Cerebellar nuclear complex (tissue), 1 donor: ENCODE data around the gene GALNT8.
"Not testable (repeated sequence)": the region's sequence is repeated elsewhere in the genome, so short reads cannot be mapped to it uniquely, and the experiment has no call there.

Source experiments
- DNase-seq, 2 experiments: peaks; one replicate each; lab custom pipeline; 2025; lab: John Stamatoyannopoulos, UW

Gene GALNT8

DNA sequence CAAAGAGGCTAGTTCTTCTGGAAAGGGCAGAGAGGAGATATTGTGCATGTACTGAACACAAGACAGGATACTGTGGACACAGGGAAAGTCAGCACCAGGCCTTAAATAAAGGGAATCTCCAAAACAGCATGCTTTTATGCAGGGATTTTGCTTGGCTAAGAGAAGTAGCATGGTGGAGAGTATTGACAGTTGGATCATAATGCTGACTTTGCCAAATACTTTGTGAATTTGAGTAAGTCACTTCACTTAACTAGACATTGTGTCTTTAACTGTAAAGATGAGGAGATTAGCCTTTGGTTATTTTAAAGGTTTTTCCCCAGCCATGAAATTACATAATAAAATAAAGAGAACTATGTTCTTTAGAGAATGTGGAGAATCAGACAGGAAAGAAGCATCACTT is 24.5 kb downstream of the GALNT8 start:
- DNase-seq: no peak

DNA sequence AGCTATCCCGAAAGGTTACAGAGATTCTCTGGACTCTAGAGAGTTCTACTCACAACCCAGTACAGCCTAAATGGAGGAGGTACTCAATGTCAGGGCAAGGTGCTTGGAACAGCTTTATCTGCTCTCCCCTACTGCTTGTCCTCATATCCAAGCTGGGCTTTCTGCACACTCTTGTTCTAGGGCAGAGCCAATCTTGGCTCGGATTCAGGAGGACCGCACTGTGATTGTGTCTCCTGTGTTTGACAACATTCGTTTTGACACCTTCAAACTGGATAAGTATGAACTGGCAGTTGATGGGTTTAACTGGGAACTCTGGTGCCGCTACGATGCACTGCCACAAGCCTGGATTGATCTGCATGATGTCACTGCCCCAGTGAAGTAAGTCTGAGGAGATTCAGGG is 25.0 kb downstream of the GALNT8 start:
- no peak for DNase-seq

DNA sequence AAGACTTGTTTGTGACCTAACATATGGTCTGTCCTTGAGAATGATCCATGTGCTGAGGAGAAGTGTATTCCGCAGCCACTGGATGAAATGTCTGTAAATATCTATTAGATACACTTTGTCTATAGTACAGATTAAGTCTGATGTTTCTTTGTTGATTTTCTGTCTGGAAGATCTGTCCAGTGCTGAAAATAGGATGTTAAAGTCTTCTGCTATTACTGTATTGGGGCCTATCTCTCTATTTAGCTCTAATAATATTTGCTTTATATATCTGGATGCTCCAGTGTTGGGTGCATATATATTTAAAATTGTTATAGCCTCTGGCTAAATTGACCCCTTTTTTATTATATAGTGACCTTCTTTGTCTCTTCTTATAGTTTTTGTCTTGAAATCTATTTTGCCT is 31.5 kb downstream of the GALNT8 start:
- not testable (repeated sequence) for DNase-seq

DNA sequence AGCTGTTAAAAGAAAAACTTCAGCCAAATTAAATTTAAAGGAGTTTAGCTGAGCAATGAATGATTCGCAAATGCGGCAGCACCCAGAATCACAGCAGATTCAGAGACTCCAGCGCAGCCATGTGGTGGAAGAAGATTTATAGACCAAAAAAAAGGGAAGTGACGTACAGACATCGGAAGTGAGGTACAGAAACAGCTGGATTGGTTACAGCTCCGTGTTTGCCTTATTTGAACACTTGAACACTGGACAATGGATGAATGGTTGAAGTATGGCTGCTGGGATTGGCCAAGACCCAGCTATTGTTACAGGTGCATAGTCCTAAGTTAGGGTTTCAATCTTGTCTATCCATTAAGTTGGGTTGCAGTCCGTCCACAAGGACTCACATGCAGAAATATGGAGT is 42.6 kb downstream of the GALNT8 start:
- DNase-seq: no peak

DNA sequence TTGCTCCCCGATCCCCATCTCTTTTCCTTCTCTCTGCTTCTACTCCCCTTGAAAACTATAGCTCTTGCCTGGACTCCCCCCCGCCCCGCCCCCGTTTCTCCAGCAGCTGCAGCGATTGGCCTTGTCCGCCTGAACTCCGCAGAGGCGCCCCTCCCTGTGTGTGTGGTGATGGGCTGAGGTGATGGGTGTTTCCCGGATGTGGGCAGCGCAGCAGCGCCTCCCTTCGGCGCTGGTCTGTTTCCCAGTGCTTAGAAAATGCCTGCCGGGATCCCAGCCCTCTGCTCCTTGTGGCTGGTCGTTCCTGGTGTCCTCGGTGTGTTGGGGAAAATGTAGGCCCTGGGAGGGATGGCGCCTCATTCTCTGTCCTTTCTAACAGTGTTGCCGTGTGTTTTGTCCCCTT is 43.3 kb downstream of the GALNT8 start:
- no peak for DNase-seq

DNA sequence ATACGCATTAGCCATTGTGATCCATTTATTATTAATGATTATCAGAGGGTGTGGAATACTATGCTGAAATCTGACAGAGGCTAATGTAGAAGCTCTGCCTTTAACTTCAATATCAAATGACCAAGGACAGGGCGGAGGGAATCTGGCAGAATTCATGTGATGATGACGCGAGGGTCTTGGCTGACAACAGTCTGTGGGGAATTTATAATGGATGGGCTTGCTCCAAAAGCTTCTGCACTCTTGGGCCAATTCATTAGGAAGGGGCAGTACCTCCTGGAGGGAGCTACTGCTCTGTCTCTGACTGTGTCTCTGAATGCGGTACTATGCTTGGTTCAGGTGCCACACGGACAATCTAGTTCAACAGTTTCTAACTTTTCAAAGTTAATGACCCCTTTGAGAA is 46.2 kb downstream of the GALNT8 start:
- no peak for DNase-seq

DNA sequence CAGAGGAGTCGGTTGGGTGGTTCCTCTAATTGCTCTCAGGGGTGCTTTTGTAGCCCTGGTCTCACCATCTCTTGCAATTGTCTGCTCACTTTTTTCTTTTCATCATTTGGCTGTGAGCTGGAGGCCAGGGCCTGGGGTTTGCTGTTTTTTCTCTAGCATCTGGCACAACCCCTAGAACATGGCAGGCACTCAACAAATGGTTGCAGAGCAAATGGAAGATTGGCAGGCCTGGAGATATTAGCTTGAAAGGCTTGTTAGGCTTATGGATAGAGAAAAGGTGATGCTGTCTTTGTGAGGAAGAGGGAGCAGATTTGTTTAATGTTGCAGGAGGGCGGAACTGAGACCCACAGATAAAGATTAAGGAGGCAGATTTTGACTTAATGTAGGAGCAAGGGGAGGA is 47.0 kb downstream of the GALNT8 start:
- no peak for DNase-seq

DNA sequence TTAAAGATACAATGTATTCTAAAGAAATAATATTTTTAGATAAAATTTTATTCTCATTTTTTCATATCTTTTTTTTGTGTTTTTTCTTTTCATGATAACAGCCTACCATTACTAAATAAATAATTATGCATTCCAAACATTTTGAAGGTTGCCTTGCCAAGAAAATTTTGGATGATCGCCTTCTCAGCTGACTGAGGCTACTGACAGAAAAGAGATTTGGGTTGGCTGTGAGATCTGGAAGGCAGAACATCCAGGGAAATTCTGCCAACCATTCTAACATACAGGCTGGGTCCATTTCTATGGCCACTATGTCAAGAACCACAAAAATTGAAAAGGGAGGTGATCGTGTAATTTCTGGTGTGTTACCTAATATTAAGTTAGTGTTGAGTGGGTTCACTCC is 48.1 kb downstream of the GALNT8 start:
- DNase-seq: no peak

DNA sequence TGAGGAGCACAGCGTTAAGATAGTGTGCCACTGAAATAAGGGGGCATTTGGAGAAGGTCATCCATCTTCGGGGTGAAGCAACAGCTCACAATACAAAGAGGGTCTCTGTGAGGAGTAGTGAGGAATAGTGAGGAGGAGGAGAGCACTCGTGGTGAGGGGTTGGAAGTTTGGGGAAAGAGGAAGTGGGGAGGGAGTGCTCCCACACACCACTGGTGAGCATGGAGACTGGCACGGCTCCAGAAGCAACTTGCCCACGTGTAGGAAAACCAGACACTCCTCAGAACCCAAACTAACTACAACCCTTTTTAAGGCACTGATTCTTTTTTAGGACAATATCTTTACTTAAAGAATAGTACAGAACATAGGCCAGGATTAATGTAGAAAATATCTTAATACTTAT is 48.9 kb downstream of the GALNT8 start:
- DNase-seq: no peak

DNA sequence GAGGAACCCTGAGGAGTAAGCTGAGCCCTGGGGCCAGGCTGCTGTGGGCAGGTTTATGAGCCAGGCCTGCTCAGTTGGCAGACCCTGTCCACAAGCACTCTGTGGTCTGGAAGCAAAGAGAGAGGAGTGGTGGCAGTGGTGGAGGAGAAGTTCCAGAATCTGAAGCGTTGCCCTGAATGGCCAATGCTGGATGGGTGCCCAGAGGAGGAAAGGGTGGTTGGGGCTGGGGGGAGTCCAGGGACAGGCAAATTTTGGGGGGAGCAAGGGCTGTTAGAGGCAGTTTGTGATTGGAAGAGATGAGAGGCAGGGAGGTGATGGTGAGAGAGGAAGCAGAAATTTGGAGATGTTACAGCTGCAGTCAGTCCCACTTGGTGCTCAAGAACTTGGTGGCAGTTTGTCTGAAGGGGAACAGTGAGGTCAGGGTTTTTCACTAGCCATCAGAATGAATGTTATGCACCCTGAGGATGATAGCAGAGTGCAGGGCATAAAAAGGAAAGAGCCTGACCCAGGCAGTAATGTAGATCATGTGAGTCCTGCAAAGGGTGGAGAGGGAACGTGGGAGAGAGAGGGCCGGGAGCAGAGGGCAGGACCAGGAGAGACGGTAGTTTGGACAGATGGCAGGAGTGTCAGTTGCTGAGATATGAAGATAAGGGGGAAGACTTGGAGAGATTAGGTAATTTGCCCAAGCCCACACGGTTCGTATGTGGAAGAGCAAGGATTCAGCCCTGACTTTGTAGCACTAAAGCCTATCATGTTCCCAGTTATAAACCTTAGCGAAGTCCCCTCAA is 51.2 kb downstream of the GALNT8 start:
- DNase-seq: no peak

DNA sequence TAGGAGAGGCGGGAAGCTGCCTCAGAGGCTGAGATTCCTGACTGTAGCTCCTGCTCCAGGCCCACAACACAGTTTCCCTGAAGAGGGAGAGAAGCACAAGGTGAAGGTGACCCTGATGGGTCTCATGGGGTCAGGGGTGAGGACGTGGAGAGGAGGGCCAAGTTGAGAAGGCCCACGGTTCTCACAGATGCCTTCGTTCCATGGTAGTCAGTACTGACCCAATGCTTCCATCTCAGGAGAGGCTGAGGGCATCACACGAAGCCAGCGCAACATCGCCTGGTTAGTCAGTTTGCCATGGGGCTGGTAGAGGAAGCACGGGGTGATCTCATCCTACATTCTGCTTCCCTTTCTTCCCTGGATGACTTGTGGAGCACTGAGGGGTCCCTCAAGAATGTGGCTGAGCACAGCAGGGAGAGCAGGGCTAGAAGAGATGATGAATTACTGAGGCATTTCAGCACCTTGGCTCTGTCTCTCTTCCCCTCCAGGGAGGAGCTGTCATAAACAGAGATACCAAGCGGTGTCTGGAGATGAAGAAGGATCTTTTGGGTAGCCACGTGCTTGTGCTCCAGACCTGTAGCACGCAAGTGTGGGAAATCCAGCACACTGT is 51.9 kb downstream of the GALNT8 start:
- DNase-seq: no peak

DNA sequence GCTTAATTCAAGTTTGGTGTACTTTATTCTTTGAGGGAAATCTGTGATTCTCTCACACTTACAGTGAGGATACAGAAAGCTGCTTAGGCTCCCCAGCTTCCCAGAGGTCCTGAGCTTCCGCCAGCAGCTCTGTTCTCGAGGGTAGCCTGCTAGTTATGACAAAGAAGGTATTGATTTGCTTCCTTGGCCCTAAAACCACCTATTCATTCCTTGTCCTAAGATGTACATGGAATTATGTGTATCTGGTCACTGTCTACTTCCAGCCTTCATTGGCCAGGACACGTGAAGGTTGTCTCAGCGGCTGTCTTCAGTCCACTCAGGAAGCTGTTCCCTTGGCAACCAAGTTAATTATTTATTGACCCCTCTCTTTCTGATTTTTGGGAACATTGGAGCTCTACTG is 55.7 kb downstream of the GALNT8 start:
- DNase-seq: no peak

DNA sequence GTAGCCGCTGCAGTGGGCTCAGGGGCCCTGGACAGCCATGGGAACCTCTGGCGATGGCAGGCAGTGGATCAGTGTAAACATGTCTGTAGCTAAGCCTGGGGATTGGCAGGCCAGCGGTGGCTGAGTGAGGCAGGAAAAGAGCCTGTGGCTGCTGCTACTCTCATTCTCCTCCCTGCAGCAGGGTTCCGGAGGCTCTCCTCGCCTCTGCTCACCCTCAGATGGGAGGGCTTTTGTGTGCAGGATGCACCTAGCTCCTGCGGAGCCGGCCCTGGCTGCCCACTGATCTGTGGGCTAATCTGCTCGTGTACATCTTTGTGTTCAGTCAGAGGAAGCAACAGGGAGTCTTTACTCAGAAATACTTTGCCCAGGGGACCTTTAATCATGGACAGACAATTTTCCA is 59.5 kb downstream of the GALNT8 start:
- no peak for DNase-seq

DNA sequence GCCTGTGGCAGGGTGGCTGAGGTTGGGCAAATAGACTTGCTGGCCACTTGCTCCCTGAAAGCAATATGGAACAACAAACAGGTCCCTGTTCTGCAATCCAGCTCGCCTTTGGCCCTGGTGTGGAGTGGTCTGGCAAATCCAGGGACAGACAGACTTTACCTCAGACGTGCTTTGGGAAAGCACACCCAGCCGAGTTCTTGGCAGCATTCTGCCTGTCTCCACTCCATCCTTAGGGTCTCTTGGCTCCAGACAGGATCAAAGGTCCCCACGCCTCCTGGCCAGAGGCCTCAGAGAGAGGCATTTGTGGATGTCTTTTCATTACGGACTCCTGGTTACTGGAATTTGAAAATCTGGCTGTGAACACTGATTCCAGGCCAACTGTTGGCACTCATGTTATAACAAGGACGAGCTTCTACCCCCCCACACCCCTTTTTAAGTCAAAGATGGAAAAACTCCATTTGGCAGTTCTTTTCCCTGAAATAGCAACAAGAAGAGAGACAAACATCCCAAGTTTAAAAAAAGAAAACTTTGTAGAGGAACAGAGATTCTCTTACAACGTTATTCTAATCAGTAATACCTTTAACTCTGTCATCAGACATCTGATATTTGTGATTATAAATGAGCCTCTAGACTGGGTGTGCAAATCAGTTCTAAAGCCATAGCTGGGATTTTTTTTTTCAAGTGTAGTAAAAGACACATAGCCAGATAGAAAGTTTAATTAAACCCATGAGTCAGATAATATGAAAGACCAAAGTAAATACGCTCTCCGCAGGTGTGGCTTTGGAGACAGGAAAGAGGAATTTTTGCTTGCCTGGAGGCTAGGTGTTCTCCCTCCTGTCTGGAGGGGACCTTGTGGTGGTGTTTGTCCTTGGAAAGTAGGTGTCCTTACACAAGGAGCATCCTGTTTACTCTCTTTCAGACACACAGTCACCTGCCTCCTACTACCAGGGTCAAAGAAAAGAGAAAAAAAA is 60.7 kb downstream of the GALNT8 start:
- DNase-seq: no peak

DNA sequence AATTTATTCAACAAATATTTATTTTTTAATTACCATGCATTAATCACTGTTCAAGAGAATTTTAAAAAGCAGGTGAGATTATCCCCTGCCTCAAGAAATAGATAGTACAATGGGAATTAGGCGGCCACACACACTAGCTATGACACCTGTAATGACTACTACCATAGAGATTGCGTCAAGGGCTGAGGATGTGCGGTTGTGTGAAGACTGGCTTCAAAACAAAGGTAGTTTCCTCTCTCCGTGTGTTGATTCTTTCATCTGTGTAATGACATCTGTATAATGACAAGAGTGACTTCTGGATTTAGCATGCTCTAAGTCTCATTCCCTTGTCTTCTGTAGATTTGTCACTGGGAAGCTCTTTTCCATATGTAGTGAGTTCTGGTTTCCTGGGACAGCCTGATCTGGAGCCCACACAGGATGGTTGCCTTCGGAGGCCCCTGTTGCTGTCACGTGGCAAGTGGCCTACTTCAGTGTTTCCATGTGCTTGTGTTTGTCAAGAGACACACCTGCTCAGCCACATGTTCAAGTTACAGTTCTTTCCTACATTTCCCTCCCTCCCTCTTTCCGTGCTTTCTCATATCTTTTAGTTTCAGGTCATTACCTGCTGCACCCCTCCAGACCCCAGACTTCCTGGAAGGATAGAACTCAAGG is 64.3 kb downstream of the GALNT8 start:
- no peak for DNase-seq

DNA sequence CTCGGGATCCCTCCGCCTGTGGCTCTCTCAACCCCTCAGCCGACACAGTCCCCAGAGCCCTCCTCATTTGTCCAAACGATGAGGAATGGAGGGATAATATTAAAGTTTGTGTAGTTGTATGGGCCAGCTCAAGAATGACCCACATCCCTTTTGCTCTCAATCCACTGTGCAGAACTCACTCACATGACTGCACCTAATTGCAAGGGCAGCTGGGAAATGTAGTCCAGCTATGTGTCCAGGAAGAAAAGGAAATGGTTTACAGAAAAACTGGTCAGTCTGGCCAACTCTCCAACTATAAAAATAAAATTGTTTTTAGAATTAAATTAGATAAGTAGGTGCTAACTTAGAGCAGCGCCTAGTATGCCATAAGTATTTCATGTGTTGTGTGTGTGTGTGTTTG is 66.6 kb downstream of the GALNT8 start:
- no peak for DNase-seq

DNA sequence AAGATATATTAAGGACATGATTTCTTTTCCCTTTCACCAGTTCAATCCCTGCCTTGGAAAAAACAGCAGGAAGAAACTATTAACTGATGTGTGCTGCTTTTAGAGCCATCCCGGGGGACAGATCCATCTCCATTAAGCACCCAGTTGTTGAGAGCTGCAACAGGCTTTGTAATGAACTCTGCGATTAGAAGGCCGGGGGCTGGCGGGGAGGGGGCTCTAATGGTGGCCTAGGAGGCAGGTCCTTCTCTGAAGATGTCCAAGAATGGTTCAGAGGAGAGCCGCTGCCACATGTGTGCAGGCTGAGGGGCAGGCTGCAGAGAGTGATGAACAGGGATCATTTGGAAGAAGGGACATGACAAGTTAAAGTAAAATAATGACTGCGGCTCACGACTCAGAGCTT is 67.8 kb downstream of the GALNT8 start:
- no peak for DNase-seq

DNA sequence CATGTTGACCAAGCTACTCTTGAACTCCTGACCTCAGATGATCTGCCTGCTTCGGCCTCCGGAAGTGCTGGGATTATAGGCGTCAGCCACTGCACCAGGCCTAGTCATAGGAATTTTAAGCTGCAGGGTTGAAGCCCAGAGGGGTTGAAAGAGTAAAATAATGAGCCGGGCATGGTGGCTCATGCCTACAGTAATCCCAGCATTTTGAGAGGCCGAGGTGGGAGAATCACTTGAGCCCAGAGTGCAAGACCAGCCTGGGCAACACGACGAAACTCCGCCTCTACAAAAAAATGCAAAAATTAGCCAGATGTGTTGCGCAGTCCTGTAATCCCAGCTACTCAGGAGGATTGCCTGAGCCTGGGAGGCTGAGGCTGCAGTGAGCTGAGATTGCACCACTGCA is 69.6 kb downstream of the GALNT8 start:
- DNase-seq: no peak

DNA sequence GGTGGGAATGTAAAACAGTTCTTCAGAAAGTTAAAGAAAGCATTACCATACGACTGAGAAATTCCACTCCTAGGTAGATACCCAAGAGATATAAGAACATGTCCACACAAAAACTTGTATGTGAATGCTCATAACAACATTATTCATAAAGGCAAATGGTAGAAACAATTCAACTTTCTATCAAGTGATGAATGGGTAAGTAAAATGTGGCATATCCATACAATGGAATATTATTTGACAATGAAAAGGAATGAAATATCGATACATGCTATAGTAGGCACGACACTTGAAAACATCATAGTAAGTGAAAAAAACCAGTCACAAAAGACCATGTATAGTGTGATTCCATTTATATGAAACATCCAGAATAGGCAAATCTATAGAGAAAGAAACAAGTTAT is 71.3 kb downstream of the GALNT8 start:
- DNase-seq: no peak

DNA sequence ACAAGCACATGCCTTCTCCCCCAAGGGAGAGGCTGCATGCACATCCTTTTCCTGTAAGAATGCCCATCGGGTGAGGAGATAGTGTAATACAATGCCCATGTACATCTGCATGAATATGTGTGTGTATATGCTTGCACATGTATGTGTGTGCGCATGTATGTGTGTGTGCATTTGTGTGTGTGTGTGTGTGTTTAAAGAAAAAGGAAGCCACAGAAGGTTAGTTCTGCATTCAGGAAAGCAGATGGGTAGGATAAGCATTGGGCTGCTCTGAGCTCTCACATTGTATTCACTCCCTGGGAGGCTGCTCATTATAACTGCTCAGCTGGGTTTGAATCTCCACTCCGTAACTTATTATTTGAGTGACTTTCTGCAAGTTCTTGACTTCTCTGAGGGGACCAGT is 74.3 kb downstream of the GALNT8 start:
- no peak for DNase-seq

DNA sequence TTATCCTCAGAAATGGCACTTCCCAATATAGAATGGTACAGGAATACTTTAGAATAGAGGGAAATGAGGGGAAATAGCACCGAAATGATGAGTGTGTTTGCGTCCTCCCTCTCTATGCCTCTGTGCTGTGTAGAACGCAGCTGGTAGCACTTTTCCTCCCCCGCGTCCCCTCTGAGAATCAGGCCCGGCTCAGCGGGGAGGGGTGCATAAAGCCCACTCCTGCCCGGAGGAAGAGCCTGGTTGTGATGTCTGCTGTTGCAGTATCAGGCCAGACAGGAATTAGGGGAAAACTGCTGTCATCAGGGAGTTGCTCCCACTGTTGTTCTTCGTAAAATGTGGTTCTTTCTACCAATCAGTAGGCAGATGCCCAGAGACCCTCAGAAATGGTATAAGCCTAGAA is 76.0 kb downstream of the GALNT8 start:
- DNase-seq: no peak
